Measurements from ENCODE around the gene LSMEM2.
A peak's percentile ranks its signal among the peaks of the same experiment; 100 is the strongest.
"Not testable (repeated sequence)": the region's sequence is repeated elsewhere in the genome, so short reads cannot be mapped to it uniquely, and the experiment has no call there.

LSMEM2 gene

GRCh38 chr3:50278880-50279224 is at the start of gene LSMEM2:
LSMEM2 (plus strand) TSS chr3:50279087; CDS start chr3:50279114, 27 bp downstream.
- no peak for DNase-seq

GRCh38 chr3:50229490-50229889 is 49.4 kb upstream of the LSMEM2 start:
- no peak for DNase-seq

- DNase-seq = no peak
Observed at GRCh38 chr3:50230104-50230793, 48.6 kb upstream of the LSMEM2 start.

- no peak for DNase-seq
Observed at GRCh38 chr3:50230794-50231125, 48.1 kb upstream of the LSMEM2 start.

GRCh38 chr3:50231581-50231980 is 47.3 kb upstream of the LSMEM2 start:
- DNase-seq = no peak

GRCh38 chr3:50232303-50232702 is 46.6 kb upstream of the LSMEM2 start:
- no peak for DNase-seq

GRCh38 chr3:50233176-50233575 is 45.7 kb upstream of the LSMEM2 start:
- no peak for DNase-seq

- DNase-seq = peak; percentile 97
Observed at GRCh38 chr3:50235716-50236483, 43.0 kb upstream of the LSMEM2 start, which contains the start of gene GNAI2. GNAI2 (plus strand) TSS chr3:50236204; CDS start chr3:50236336, 132 bp downstream.

GRCh38 chr3:50236484-50237132 is 42.3 kb upstream of the LSMEM2 start:
- no peak for DNase-seq

- no peak for DNase-seq
Observed at GRCh38 chr3:50237133-50237651, 41.7 kb upstream of the LSMEM2 start.

- DNase-seq = peak; percentile 69
Observed at GRCh38 chr3:50237754-50238548, 40.9 kb upstream of the LSMEM2 start.

- no peak for DNase-seq
Observed at GRCh38 chr3:50238549-50239026, 40.3 kb upstream of the LSMEM2 start.

- DNase-seq = no peak
Observed at GRCh38 chr3:50239649-50240048, 39.2 kb upstream of the LSMEM2 start.

- DNase-seq = no peak
Observed at GRCh38 chr3:50241163-50241562, 37.7 kb upstream of the LSMEM2 start.

- DNase-seq = no peak
Observed at GRCh38 chr3:50241713-50242380, 37.0 kb upstream of the LSMEM2 start.

GRCh38 chr3:50242381-50242770 is 36.5 kb upstream of the LSMEM2 start:
- no peak for DNase-seq

GRCh38 chr3:50242851-50243542 is 35.9 kb upstream of the LSMEM2 start:
- no peak for DNase-seq

- no peak for DNase-seq
Observed at GRCh38 chr3:50243543-50243895, 35.4 kb upstream of the LSMEM2 start.

GRCh38 chr3:50244813-50245212 is 34.1 kb upstream of the LSMEM2 start:
- not testable (repeated sequence) for DNase-seq

- DNase-seq = no peak
Observed at GRCh38 chr3:50245251-50245745, 33.6 kb upstream of the LSMEM2 start.

- peak; percentile 69 for DNase-seq
Observed at GRCh38 chr3:50245831-50246516, 32.9 kb upstream of the LSMEM2 start.
